Smooth muscle cell (in vitro differentiated cells): ENCODE measurements around the gene EGFL7. TPM values are rescaled to one million over a fixed set of nuclear protein-coding genes. Genes with fewer than 3 reads are reported as not detected.

Source experiments
- DNase-seq: peaks from one replicate; lab custom pipeline; 2025; ENCODE audit not compliant: unreplicated experiment; lab: John Stamatoyannopoulos, UW
- H2AFZ ChIP-seq: fragments of 200-600 bp; sonication (generic); 2 replicates; pipeline ENCODE4 v1.6.0; 2016; ENCODE audit warnings: antibody characterized with exemption, low read depth, mild to moderate bottlenecking
- H3F3A ChIP-seq: fragments of 200-600 bp; sonication (generic); 2 replicates; pipeline ENCODE4 v1.6.0; 2017; ENCODE audit warnings: antibody characterized with exemption, low read depth
- H3K27ac ChIP-seq: fragments of 200-600 bp; sonication (generic); 2 replicates; pipeline ENCODE4 v1.5.1; 2016; ENCODE audit warnings: low read depth, mild to moderate bottlenecking
- H3K27me3 ChIP-seq: fragments of 200-600 bp; sonication (generic); 2 replicates; pipeline ENCODE4 v1.6.1; 2016; ENCODE audit warnings: low read depth, mild to moderate bottlenecking
- H3K36me3 ChIP-seq: fragments of 200-600 bp; sonication (generic); 2 replicates; pipeline ENCODE4 v1.5.1; 2016; ENCODE audit warnings: low read depth
- H3K4me1 ChIP-seq: fragments of 200-600 bp; sonication (generic); 2 replicates; pipeline ENCODE4 v1.5.1; 2016; ENCODE audit warnings: low read depth
- H3K4me2 ChIP-seq: fragments of 200-600 bp; sonication (generic); 2 replicates; pipeline ENCODE4 v1.6.0; 2016; ENCODE audit warnings: mild to moderate bottlenecking
- H3K4me3 ChIP-seq: fragments of 200-600 bp; sonication (generic); 2 replicates; pipeline ENCODE4 v1.5.1; 2016; ENCODE audit warnings: mild to moderate bottlenecking
- H3K79me2 ChIP-seq: fragments of 200-600 bp; sonication (generic); 2 replicates; pipeline ENCODE4 v1.6.0; 2016; ENCODE audit warnings: low read depth, mild to moderate bottlenecking
- H3K9ac ChIP-seq: fragments of 200-600 bp; sonication (generic); 2 replicates; pipeline ENCODE4 v1.6.0; 2016; ENCODE audit warnings: low read depth
- H3K9me3 ChIP-seq: fragments of 200-600 bp; sonication (generic); replicated peaks from 2 replicates; pipeline ENCODE4 v1.5.1; 2016; ENCODE audit warnings: low read depth
- H4K20me1 ChIP-seq: fragments of 200-600 bp; sonication (generic); 2 replicates; pipeline ENCODE4 v1.6.0; 2016; ENCODE audit warnings: low read depth
- WGBS: methylation state at CpG from one replicate; pipeline ENCODE4 v1.1.7; 2016; ENCODE audit warnings: low lambda C conversion rate; 5-methylcytosine and 5-hydroxymethylcytosine counted together
- microRNA counts: library from miRNA; unstranded; fragments of <30 nt; microRNA quantifications from one replicate; lab custom pipeline; 2016
- microRNA-seq: library from miRNA; unstranded; fragments of <30 nt; microRNA quantifications from one replicate; pipeline ENCODE4, GENCODE V29; 2016; ENCODE audit warnings: borderline number of aligned reads
- polyA plus RNA-seq: library from polyadenylated mRNA; unstranded; fragments of >200 nt; fragmentation: Nextera tagmentation; extraction: Ambion mirVana; gene quantifications from 2 replicates; pipeline ENCODE4 v1.2.1, GENCODE V29; 2016
- small RNA-seq: library from RNA; depleted of rRNA; stranded (forward); fragments of <200 nt; gene quantifications from one replicate; pipeline ENCODE3, GENCODE V24; 2014
- total RNA-seq: library from RNA; depleted of rRNA; stranded (reverse); fragments of >200 nt; gene quantifications from 2 replicates; pipeline ENCODE4 v1.2.3, GENCODE V29; 2014
- TF ChIP-seq, protein P1 (sequence below): fragments of 200-600 bp; sonication (generic); IDR thresholded peaks from 2 replicates; pipeline ENCODE4 v1.5.1; 2017; ENCODE audit warnings: borderline replicate concordance, mild to moderate bottlenecking, antibody characterized with exemption; ENCODE audit not compliant: insufficient read depth, poor library complexity, severe bottlenecking

EGFL7 gene
- total and polyA plus RNA-seq, 2 experiments from 2014 or later: 61.8 to 239 TPM

DNA sequence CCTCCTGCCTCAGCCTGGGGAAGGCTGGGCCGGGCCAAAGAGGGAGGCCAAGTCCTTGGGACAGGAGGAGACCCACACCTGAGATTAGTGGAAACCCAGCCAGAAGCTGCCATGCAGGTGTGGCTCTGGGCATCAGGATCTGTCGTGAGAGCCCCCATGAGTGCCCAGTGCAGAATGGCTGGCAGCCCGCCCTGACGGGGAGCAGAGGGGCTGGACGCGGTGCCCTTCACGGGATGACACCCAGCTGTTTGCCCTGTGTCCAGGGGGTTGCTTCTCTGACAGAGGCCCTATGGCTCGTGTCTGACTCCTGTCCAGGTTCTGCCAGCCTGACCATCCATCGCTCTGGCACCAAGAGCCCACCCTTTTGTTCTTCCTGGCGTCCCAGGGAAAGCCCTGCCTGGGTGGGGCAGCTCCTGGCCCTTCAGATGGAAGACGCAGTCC lies 58.2 kb downstream of the EGFL7 start:
- H3F3A ChIP-seq: no peaks in the 10 kb centered on the region
- no peaks in the 10 kb centered on the region for H3K27me3 ChIP-seq
- peaks cover 83% of the 10 kb centered on the region for H4K20me1 ChIP-seq
- no peak overlapping the region for H3K9ac ChIP-seq
- no peaks in the 10 kb centered on the region for H3K9me3 ChIP-seq
- no peak overlapping the region for H3K4me3 ChIP-seq
- no peak overlapping the region for H3K4me2 ChIP-seq
- H3K79me2 ChIP-seq: no peaks in the 10 kb centered on the region
- no peak overlapping the region for H3K27ac ChIP-seq
- 88% methylated on average over 11 of the region's 11 CpGs for WGBS
- H2AFZ ChIP-seq: no peak overlapping the region
- H3K4me1 ChIP-seq: peaks cover 3% of the 10 kb centered on the region
- no peaks in the 10 kb centered on the region for H3K36me3 ChIP-seq
- TF ChIP-seq, protein P1, sequence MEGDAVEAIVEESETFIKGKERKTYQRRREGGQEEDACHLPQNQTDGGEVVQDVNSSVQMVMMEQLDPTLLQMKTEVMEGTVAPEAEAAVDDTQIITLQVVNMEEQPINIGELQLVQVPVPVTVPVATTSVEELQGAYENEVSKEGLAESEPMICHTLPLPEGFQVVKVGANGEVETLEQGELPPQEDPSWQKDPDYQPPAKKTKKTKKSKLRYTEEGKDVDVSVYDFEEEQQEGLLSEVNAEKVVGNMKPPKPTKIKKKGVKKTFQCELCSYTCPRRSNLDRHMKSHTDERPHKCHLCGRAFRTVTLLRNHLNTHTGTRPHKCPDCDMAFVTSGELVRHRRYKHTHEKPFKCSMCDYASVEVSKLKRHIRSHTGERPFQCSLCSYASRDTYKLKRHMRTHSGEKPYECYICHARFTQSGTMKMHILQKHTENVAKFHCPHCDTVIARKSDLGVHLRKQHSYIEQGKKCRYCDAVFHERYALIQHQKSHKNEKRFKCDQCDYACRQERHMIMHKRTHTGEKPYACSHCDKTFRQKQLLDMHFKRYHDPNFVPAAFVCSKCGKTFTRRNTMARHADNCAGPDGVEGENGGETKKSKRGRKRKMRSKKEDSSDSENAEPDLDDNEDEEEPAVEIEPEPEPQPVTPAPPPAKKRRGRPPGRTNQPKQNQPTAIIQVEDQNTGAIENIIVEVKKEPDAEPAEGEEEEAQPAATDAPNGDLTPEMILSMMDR: no peak
- no peak for DNase-seq

DNA sequence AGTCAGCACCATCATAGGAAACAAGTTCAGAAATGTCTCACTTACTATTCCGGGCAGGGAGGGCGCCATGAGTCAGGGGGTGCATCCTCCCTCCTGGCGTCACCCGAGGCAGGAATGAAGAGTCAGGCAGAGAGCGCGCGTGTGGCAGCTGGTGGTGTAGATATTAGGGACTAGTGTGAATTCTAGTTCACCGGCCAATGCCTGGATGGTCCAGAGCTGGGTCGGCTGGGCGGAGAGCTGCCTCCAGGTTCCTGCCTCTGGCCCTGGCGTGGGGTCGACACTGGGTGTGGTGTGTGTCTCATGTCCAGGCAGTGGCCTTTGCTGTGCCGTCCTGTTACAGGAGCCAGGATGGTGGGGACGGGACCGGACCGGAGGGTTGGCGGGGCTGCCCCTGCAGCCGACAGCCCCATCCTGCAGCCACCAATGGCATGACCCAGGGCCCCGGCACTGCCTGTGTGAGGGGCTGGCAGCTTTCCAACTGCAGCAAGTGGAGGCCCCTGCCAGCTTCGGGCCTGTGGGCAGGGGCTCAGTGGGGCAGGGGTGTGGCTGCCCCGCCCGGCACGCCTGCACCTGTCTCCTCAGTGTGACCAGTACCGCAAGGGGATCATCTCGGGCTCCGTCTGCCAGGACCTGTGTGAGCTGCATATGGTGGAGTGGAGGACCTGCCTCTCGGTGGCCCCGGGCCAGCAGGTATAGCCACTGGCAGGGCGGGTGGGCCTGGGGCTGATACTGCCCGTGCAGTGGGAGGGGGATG lies 58.8 kb downstream of the EGFL7 start:
- Histone ChIP-seq H4K20me1 (peaks cover 86% of the 10 kb centered on the region), H3K27me3 (no peaks in the 10 kb centered on the region), H2AFZ (no peak overlapping the region), H3K4me1 (peaks cover 9% of the 10 kb centered on the region), H3K9me3 (no peaks in the 10 kb centered on the region), H3K4me2 (no peak overlapping the region), H3K36me3 (no peaks in the 10 kb centered on the region), H3K4me3 (no peak overlapping the region), H3K27ac (no peak overlapping the region), H3K9ac (no peak overlapping the region), H3F3A (no peaks in the 10 kb centered on the region), H3K79me2 (peaks cover under 1% of the 10 kb centered on the region)
- WGBS: 88% methylated on average over 30 of the region's 30 CpGs
- DNase-seq: no peak
- TF ChIP-seq, protein P1: no peak

MicroRNAs encoded within 50 kb of the gene (microRNA counts, 767-probe panel; counts per million panel counts)
- 7,155 counts per million, percentile 41 among the panel's probes with 10 or more counts for microRNA hsa-miR-126-3p (lab: Ali Mortazavi, UCI)

Small RNA genes within 50 kb of the gene (microRNA-seq; reads per million reads assigned to microRNA genes)
- gene MIR126: 3,050 reads per million, percentile 87 among the genes with 10 or more reads in this experiment

Small RNA genes within 50 kb of the gene (small RNA-seq; reads per million reads assigned to genes)
- 31.7 reads per million, percentile 93 among the genes with 10 or more reads in this experiment for gene MIR126

Other genes starting within 250 kb of the EGFL7 start
- gene INPP5E, start 223.1 kb upstream of the EGFL7 start, total RNA-seq: 2.8 and 6.5 TPM in 2 replicates
- 7.7 and 10.9 TPM in 2 replicates for gene INPP5E, start 223.1 kb upstream of the EGFL7 start, polyA plus RNA-seq
- gene SEC16A, start 179.9 kb upstream of the EGFL7 start, total RNA-seq: 40.2 and 45.7 TPM in 2 replicates
- 56.8 and 72.2 TPM in 2 replicates for gene SEC16A, start 179.9 kb upstream of the EGFL7 start, polyA plus RNA-seq
- 7.8 and 13.2 TPM in 2 replicates for gene NOTCH1, start 116.9 kb upstream of the EGFL7 start, total RNA-seq
- gene NOTCH1, start 116.9 kb upstream of the EGFL7 start, polyA plus RNA-seq: 7.2 and 11.4 TPM in 2 replicates
- 42.9 and 48.6 TPM in 2 replicates for gene AGPAT2, start 24.5 kb downstream of the EGFL7 start, total RNA-seq
- 105 and 122 TPM in 2 replicates for gene AGPAT2, start 24.5 kb downstream of the EGFL7 start, polyA plus RNA-seq
- 14.6 and 25.5 TPM in 2 replicates for gene DIPK1B, start 49.7 kb downstream of the EGFL7 start, total RNA-seq
- 57.8 and 58.5 TPM in 2 replicates for gene DIPK1B, start 49.7 kb downstream of the EGFL7 start, polyA plus RNA-seq
- not detected in 2 replicates for gene LCN10, start 80.0 kb downstream of the EGFL7 start, total RNA-seq
- not detected in 2 replicates for gene LCN10, start 80.0 kb downstream of the EGFL7 start, polyA plus RNA-seq
- gene LCN6, start 85.6 kb downstream of the EGFL7 start, total RNA-seq: not detected in 2 replicates
- gene LCN6, start 85.6 kb downstream of the EGFL7 start, polyA plus RNA-seq: not detected in 2 replicates
- gene LCN8, start 95.3 kb downstream of the EGFL7 start, total RNA-seq: not detected in 2 replicates
- gene LCN8, start 95.3 kb downstream of the EGFL7 start, polyA plus RNA-seq: not detected in 2 replicates
- gene LCN15, start 101.6 kb downstream of the EGFL7 start, total RNA-seq: not detected in 2 replicates
- gene LCN15, start 101.6 kb downstream of the EGFL7 start, polyA plus RNA-seq: not detected in 2 replicates
- 59.2 and 75.4 TPM in 2 replicates for gene TMEM141, start 128.4 kb downstream of the EGFL7 start, total RNA-seq
- 112 and 118 TPM in 2 replicates for gene TMEM141, start 128.4 kb downstream of the EGFL7 start, polyA plus RNA-seq
- gene CCDC183, start 133.4 kb downstream of the EGFL7 start, total RNA-seq: 1.2 and 2.0 TPM in 2 replicates
- 3.7 and 9.4 TPM in 2 replicates for gene CCDC183, start 133.4 kb downstream of the EGFL7 start, polyA plus RNA-seq
- 41.5 and 54.3 TPM in 2 replicates for gene RABL6, start 145.0 kb downstream of the EGFL7 start, total RNA-seq
- 81.6 and 97.2 TPM in 2 replicates for gene RABL6, start 145.0 kb downstream of the EGFL7 start, polyA plus RNA-seq
- 1.2 and 1.8 TPM in 2 replicates for gene AJM1, start 179.6 kb downstream of the EGFL7 start, total RNA-seq
- 2.9 and 3.7 TPM in 2 replicates for gene AJM1, start 179.6 kb downstream of the EGFL7 start, polyA plus RNA-seq
- gene PHPT1, start 186.5 kb downstream of the EGFL7 start, total RNA-seq: 110 and 173 TPM in 2 replicates
- 381 and 435 TPM in 2 replicates for gene PHPT1, start 186.5 kb downstream of the EGFL7 start, polyA plus RNA-seq
- gene MAMDC4, start 189.4 kb downstream of the EGFL7 start, total RNA-seq: 3.8 TPM in 2 replicates
- 7.5 and 8.0 TPM in 2 replicates for gene MAMDC4, start 189.4 kb downstream of the EGFL7 start, polyA plus RNA-seq
- gene EDF1, start 203.4 kb downstream of the EGFL7 start, total RNA-seq: 304 and 306 TPM in 2 replicates
- gene EDF1, start 203.4 kb downstream of the EGFL7 start, polyA plus RNA-seq: 492 and 548 TPM in 2 replicates
- 6.2 and 7.0 TPM in 2 replicates for gene TRAF2, start 223.6 kb downstream of the EGFL7 start, total RNA-seq
- gene TRAF2, start 223.6 kb downstream of the EGFL7 start, polyA plus RNA-seq: 15.9 and 18.0 TPM in 2 replicates